ENCODE results near the gene ARHGEF39. TPM values are rescaled to one million over a fixed set of nuclear protein-coding genes. Genes with fewer than 3 reads are reported as not detected.
"Not testable (repeated sequence)": the region's sequence is repeated elsewhere in the genome, so short reads cannot be mapped to it uniquely, and the experiment has no call there.

Gene ARHGEF39
- total RNA-seq, 1 donor from 2014 or later, result 2.4 TPM

- ATAC-seq, result no peak
Measured at GRCh38 chr9:35650341-35651158, 14.4 kb downstream of the ARHGEF39 start, which contains the start of gene SIT1. SIT1 (minus strand) TSS chr9:35650931; CDS start chr9:35650853, 78 bp downstream.

- ATAC-seq, result no peak
Measured at GRCh38 chr9:35649431-35650340, 15.3 kb downstream of the ARHGEF39 start.

- ATAC-seq, result peak; percentile 95
Measured at GRCh38 chr9:35646533-35647265, 18.3 kb downstream of the ARHGEF39 start.

- ATAC-seq, result peak; percentile 14
Measured at GRCh38 chr9:35646153-35646532, 18.9 kb downstream of the ARHGEF39 start.

GRCh38 chr9:35645736-35646135, 19.3 kb downstream of the ARHGEF39 start:
- not testable (repeated sequence) for ATAC-seq

GRCh38 chr9:35643046-35643445, 21.9 kb downstream of the ARHGEF39 start:
- no peak for ATAC-seq

- not testable (repeated sequence) for ATAC-seq
Measured at GRCh38 chr9:35641478-35641877, 23.5 kb downstream of the ARHGEF39 start.

GRCh38 chr9:35640431-35640830, 24.6 kb downstream of the ARHGEF39 start:
- not testable (repeated sequence) for ATAC-seq

- ATAC-seq, result no peak
Measured at GRCh38 chr9:35639631-35640030, 25.4 kb downstream of the ARHGEF39 start.

- not testable (repeated sequence) for ATAC-seq
Measured at GRCh38 chr9:35639225-35639624, 25.8 kb downstream of the ARHGEF39 start.

- not testable (repeated sequence) for ATAC-seq
Measured at GRCh38 chr9:35638751-35639150, 26.2 kb downstream of the ARHGEF39 start.

- not testable (repeated sequence) for ATAC-seq
Measured at GRCh38 chr9:35637427-35637955, 27.5 kb downstream of the ARHGEF39 start.

GRCh38 chr9:35636877-35637246, 28.1 kb downstream of the ARHGEF39 start:
- not testable (repeated sequence) for ATAC-seq

GRCh38 chr9:35636135-35636876, 28.7 kb downstream of the ARHGEF39 start:
- no peak for ATAC-seq

GRCh38 chr9:35635730-35636129, 29.3 kb downstream of the ARHGEF39 start:
- ATAC-seq, result no peak

- no peak for ATAC-seq
Measured at GRCh38 chr9:35629597-35629996, 35.4 kb downstream of the ARHGEF39 start.

- ATAC-seq, result no peak
Measured at GRCh38 chr9:35628389-35628991, 36.5 kb downstream of the ARHGEF39 start.

GRCh38 chr9:35627575-35627974, 37.4 kb downstream of the ARHGEF39 start:
- ATAC-seq, result no peak

GRCh38 chr9:35619800-35620158, 45.2 kb downstream of the ARHGEF39 start:
- no peak for ATAC-seq

- ATAC-seq, result peak; percentile 40
Measured at GRCh38 chr9:35618854-35619799, 45.9 kb downstream of the ARHGEF39 start.
